GM03348 (cell line): ENCODE data around the gene SWAP70.

Experiments
- DNase-seq: peaks from one replicate; pipeline ENCODE4 v3.0.0; 2012; ENCODE audit warnings: low spot score

The SWAP70 gene

GRCh38 chr11:9753021-9753420, 89.1 kb downstream of the SWAP70 start:
- DNase-seq: peak; percentile 67

- no peak for DNase-seq
Measured at GRCh38 chr11:9754010-9754471, 90.2 kb downstream of the SWAP70 start.

GRCh38 chr11:9755561-9756185, 91.8 kb downstream of the SWAP70 start:
- peak; percentile 61 for DNase-seq

GRCh38 chr11:9756461-9756860, 92.6 kb downstream of the SWAP70 start:
- DNase-seq: no peak

GRCh38 chr11:9756878-9757277, 93.0 kb downstream of the SWAP70 start:
- no peak for DNase-seq

- peak; percentile 97 for DNase-seq
Measured at GRCh38 chr11:9757809-9758636, 94.1 kb downstream of the SWAP70 start.

- peak; percentile 86 for DNase-seq
Measured at GRCh38 chr11:9758637-9759518, 95.0 kb downstream of the SWAP70 start.

- DNase-seq: peak; percentile 94
Measured at GRCh38 chr11:9759519-9760192, 95.8 kb downstream of the SWAP70 start.

GRCh38 chr11:9760193-9760575, 96.3 kb downstream of the SWAP70 start:
- DNase-seq: peak; percentile 87

GRCh38 chr11:9761441-9761945, 97.6 kb downstream of the SWAP70 start:
- DNase-seq: no peak

GRCh38 chr11:9762531-9762930, 98.7 kb downstream of the SWAP70 start:
- DNase-seq: no peak

- DNase-seq: no peak
Measured at GRCh38 chr11:9763301-9763700, 99.4 kb downstream of the SWAP70 start.

GRCh38 chr11:9765320-9766101, 101.6 kb downstream of the SWAP70 start:
- DNase-seq: peak; percentile 87

GRCh38 chr11:9769621-9770020, 105.7 kb downstream of the SWAP70 start:
- DNase-seq: no peak

- DNase-seq: no peak
Measured at GRCh38 chr11:9771071-9771511, 107.2 kb downstream of the SWAP70 start.

- DNase-seq: no peak
Measured at GRCh38 chr11:9772218-9772617, 108.3 kb downstream of the SWAP70 start.

- no peak for DNase-seq
Measured at GRCh38 chr11:9773524-9773923, 109.6 kb downstream of the SWAP70 start.

- DNase-seq: no peak
Measured at GRCh38 chr11:9774109-9774508, 110.2 kb downstream of the SWAP70 start.

GRCh38 chr11:9774591-9775397, 110.9 kb downstream of the SWAP70 start:
- DNase-seq: peak; percentile 80

GRCh38 chr11:9775398-9775779, 111.5 kb downstream of the SWAP70 start:
- no peak for DNase-seq
